GM21360 (cell line): ENCODE data around the gene C3orf80.
"Not testable (repeated sequence)": the region's sequence is repeated elsewhere in the genome, so short reads cannot be mapped to it uniquely, and the experiment has no call there.

ENCODE experiments used
- ATAC-seq: cut with Tn5 transposase; IDR thresholded peaks from one replicate; pipeline ENCODE4 v1.9.1; 2021; ENCODE audit warnings: mild to moderate bottlenecking, moderate library complexity; ENCODE audit not compliant: unreplicated experiment

Gene C3orf80

DNA sequence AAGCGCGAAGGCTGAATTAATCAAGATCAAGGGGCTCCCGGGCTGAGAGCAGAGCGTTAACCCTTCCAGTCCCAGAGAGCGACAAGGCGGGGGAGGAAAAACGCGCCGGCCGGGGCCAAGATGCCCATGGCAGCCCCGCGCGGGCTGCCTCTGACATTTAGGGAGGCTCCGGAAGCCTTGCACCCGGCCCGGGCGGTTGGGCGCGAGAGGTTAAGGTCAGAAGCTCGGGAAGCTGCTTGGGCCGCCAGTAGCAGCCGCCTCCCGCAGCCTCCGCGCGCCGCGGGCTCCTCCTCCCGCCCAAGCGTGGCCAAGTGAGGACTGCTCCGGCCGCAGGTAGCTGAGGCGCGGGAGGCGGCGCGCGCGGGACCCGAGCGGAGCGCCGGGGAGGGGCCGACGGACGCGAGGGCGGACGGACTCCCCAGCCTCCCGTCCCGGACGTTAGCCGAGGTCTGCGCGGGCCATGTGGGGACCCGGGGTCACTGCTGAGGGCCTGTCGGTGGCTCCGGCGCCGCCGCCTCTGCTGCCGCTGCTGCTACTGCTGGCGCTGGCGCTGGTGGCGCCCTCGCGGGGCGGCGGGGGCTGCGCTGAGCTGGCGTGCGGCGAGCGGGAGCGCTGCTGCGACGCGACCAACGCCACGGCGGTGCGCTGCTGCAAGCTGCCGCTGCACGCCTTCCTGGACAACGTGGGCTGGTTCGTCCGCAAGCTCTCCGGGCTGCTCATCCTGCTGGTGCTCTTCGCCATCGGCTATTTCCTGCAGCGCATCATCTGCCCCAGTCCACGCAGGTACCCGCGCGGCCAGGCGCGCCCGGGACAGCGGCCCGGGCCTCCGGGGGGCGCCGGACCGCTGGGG is at the start of gene C3orf80:
Gene C3orf80 (plus strand): TSS at position 247 of the 850 bp plus-strand sequence. CDS start 214 bp downstream, at position 461.
- ATAC-seq, result peak; percentile 80

DNA sequence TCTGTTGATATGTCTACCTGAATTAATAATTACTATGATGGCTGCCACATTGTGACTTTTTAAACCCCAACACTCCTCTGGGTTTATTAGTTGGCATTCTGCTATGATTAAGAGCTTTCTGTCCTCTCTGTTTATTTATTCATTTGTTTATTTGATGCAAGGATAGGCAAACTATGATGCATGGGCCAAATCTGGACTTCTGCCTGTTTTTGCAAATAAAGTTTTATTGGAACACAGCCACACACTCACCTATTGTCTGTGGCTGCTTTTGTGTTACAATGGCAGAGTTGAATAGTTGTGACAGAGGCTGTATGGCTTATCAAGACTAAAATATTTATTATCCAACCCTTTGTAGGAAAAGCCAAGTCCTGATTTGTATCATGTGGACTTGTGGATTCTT is 48.3 kb upstream of the C3orf80 start:
- no peak for ATAC-seq

- ATAC-seq, result not testable (repeated sequence)
These were observed 46.6 kb upstream of the C3orf80 start for GRCh38 chr3:160178661-160179060.

DNA sequence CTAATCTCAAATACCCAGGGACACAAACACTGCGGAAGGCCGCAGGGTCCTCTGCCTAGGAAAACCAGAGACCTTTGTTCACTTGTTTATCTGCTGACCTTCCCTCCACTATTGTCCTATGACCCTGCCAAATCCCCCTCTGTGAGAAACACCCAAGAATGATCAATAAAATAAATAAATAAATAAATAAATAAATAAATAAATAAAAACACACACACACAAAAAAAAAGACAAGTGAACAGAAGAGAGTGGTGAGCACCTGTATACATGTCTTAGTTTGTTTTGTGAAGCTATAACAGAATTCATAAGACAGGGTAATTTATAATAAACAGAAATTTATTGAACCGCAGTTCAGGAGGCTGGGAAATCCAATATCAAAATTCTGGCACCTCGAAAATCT is 45.8 kb upstream of the C3orf80 start:
- ATAC-seq, result not testable (repeated sequence)

DNA sequence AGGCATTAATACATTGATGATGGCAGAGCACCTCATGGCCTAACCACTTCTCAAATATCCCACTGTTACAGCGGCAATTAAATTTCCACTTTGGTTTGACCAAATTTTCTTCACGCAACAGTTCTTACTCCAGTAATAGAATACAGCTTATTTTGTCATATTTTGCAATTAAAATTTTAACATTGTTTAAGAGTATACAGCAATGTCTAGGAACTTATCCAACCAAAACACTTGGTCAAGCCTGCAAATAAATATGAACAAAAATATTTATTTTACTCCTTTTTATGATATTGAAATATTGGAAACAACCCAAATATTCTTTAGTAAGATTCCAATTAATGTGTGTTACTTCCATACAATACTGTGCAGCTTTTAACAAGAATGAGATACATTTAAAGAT is 45.3 kb upstream of the C3orf80 start:
- ATAC-seq, result no peak

GRCh38 chr3:160180581-160181216 is 44.5 kb upstream of the C3orf80 start:
- ATAC-seq, result no peak

DNA sequence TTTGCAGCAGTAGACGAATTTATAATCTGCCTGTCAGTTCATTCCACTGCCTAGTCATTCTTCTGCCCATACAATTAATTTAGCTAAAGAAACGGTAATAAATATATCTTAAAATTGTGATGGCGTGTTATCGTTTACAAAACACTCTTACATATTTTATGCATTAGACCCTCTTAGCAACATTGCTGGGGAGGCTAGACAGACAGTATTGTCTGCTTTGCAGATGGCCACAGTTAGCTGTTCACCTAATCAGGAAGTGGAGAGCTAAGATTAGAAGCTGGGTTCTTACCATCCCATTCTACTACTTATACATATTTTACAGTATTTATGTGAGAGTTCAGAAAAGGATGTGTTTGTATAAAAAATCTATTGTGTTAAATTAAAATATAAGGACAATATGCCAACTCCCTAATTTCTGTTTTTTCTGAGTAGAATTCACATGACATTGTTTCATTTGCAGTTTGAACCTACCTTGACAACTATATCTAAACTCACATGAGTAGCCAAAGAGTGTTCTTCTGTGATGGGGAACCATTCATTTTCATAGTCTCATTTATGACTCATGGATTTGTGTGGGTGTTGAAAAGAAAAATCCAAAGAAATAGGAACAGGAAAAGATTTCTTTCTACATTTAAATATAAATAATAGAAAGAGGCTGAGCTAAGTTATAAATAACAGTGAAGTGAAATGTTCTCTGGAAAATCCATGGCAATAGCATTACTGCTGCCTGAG is 41.7 kb upstream of the C3orf80 start:
- no peak for ATAC-seq

GRCh38 chr3:160184655-160185054 is 40.6 kb upstream of the C3orf80 start:
- no peak for ATAC-seq

DNA sequence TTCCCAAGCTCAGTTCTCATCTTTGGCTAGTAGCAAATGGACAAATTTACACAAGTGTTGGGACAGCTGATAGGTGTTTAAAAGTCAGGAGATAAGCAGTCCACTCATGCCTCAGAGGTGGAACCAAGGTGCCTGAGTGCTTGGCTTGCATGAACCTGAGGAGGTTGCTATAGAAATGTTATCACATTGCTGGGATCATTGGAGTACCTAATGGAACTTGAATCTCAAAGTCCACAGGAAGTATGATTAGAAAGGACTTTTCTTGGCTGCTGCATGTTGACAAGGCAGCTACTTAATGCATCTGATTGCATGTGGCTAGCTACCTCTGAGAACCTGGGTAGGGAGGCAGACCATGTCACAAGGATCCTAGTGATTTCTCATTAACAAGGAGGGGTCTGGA is 39.5 kb upstream of the C3orf80 start:
- ATAC-seq, result no peak

DNA sequence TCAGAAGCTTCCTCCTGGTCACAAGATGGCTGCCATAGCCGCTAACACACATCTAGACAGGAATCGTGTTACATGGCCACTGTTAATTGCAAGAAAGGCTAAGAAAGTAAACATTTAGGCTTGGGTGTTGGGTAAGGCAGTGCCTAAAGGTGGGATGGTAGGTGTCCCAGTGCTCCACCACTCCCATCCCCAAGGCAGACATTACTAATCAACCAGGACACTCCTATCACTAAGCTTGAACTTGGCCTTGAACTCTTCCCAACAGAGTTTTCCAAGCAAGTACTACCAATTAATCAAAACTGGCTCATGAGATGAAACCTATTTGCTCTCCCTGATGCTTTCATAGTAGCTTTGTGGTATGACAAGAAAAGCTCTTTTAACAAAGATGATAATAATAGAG is 37.9 kb upstream of the C3orf80 start:
- ATAC-seq, result no peak

DNA sequence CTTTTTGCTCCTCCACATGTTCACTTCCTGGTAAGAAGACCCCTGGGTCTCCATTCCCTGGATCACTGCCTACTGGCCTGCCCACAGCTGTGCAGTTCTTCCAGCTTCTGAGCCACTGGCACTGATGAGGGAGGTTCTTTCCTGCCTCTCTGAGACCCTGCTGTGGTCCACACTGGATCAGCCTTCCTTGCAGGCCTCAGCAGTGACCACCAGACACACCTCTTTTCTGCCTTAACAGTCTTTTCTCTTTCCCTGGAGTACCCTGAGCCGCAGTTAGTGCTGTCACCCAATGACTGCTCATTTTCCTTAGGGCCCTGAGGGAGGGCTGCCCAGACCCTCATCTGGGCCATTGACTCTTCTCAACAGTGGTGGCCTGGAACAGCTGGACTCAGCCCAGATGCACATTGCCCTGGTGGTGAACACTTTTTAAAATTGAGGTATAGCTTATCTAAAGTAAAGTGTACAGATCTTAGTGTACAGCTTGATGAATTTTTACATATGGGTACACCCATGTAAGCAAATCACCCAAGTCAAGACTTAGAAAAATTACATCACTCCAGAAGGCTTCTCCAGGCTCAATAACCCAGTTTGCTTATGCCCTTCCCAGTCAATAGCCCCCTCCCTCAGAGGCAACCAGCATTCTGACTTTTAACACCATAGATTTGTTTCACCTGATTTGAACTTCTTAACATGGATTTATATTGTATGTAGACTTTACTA is 32.8 kb upstream of the C3orf80 start:
- ATAC-seq, result no peak

GRCh38 chr3:160193644-160194192 is 31.5 kb upstream of the C3orf80 start:
- ATAC-seq, result no peak

GRCh38 chr3:160194438-160194837 is 30.8 kb upstream of the C3orf80 start:
- no peak for ATAC-seq

DNA sequence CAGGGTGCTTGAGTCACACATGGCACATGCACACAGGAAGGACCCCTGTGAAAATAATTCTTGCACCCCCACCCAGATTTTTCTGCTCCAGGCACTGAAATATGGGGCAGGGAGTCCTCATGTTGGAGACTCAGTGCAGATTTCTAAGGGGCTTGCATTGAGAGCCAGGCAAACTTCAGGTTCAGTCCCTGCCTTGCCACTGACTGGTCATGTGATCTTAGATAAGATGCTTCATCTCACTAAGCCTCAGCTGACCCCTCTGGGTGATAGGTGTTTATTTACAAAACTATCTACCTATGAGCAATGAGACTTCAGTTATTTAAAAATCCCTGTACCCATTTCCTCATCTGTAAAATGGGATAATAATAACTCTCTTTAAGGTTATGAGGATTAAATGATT is 30.1 kb upstream of the C3orf80 start:
- no peak for ATAC-seq

- no peak for ATAC-seq
These were observed 28.6 kb upstream of the C3orf80 start for GRCh38 chr3:160196511-160197104.

GRCh38 chr3:160199108-160199507 is 26.1 kb upstream of the C3orf80 start:
- ATAC-seq, result no peak

- ATAC-seq, result no peak
These were observed 24.9 kb upstream of the C3orf80 start for GRCh38 chr3:160200353-160200752.

DNA sequence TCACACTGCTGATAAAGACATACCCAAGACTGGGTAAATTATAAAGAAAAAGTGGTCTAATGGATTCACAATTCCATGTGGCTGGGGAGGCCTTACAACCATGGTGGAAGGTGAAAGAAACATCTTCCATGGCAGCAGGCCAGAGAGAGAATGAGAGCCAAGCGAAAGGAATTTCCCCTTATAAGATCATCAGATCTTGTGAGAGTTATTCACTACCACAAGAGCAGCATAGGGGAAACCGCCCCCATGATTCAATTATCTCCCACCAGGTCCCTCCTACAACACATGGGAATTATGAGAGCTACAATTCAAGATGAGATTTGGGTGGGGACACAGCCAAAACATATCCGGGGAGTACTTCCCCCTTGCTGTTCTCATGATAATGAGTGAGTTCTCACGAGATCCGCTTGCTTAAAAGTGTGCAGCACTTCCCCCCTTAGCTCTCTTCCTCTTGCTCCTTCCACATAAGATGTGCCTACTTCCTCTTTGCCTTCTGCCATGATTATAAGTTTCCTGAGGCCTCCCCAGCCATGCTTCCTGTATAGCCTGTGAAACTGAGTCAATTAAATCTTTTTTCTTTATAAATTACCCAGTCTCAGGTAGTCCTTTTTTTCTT is 20.7 kb upstream of the C3orf80 start:
- ATAC-seq, result not testable (repeated sequence)

DNA sequence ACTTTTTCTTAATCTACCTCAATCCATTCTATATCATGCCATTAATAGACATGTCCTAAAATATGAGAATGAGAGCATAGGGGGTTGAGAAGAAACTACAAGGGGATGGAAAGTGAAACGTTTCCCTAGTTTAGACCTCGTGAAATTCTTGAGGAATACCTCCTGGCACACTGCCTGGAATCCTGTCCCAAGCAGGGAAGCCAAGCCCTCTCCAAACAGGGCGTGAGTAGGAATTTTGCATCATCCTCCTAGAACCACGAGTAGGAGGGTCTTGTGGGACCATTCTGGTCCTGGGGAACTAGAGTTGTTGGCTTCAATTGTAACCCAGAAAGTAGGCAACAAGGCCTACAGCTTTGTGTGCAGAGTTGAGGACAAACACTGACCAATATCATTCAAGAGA is 19.6 kb upstream of the C3orf80 start:
- no peak for ATAC-seq

- ATAC-seq, result no peak
These were observed 14.9 kb upstream of the C3orf80 start for GRCh38 chr3:160210341-160210740.
